ENCODE results near the gene YTHDF1. TPM values are rescaled to one million over a fixed set of nuclear protein-coding genes. Genes with fewer than 3 reads are reported as not detected.

Gene YTHDF1
- total and polyA plus RNA-seq, 2 of the 8 experiments (the other 6 are each of a cell fraction or from before 2014, with no cell fraction given): 32.8 to 66.0 TPM

DNA sequence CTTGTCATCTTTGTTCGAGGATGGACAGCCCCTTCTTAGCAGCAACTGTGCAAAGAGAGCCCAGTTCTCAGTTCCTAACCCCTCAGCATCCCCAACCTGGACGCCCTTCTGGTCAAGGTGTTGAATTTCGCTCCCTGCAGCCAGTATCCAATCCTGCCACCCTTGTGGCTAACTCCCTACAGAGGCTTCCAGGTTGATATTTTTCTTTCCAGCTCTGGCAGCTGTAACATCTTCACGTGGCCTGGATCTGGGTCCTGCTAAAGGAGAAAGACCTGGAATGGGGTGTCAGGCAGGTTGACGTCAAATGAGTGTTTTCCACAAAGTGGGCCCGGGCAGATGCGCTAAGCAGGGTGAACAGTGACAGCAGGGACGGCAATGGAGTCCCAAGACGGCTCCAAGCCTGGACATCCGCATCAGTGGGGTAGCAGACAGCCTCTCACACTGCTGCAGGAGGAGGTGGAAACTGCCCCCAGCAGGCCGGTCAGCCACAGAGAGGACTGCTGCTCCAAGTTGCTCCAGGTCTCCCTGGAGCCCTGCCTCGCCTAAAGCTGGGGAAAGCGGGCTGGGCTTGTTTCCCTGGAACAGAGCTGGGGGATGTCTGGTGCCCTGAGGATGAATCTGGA is 1.0 kb upstream of the YTHDF1 start (continued):
- TF ChIP-seq, protein P1, sequence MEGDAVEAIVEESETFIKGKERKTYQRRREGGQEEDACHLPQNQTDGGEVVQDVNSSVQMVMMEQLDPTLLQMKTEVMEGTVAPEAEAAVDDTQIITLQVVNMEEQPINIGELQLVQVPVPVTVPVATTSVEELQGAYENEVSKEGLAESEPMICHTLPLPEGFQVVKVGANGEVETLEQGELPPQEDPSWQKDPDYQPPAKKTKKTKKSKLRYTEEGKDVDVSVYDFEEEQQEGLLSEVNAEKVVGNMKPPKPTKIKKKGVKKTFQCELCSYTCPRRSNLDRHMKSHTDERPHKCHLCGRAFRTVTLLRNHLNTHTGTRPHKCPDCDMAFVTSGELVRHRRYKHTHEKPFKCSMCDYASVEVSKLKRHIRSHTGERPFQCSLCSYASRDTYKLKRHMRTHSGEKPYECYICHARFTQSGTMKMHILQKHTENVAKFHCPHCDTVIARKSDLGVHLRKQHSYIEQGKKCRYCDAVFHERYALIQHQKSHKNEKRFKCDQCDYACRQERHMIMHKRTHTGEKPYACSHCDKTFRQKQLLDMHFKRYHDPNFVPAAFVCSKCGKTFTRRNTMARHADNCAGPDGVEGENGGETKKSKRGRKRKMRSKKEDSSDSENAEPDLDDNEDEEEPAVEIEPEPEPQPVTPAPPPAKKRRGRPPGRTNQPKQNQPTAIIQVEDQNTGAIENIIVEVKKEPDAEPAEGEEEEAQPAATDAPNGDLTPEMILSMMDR (IDR thresholded peaks at IDR 0.05; ENCODE audit: control extremely low read depth in 1 of 3, insufficient read depth in 1 of 3, low read depth in 1 of 3, low read length in 3 of 3): peak in 2 of 3 experiments; percentile 4 to 11; a peak in 1 of 4 replicates
- TF ChIP-seq PHF8 (conservative IDR thresholded peaks at IDR 0.05; ENCODE audit: low read depth, low read length) (no peak), ZNF274 (IDR thresholded peaks at IDR 0.05; ENCODE audit: borderline replicate concordance, extremely low read depth, low read length) (no peak), ASH2L (IDR thresholded peaks at IDR 0.05; ENCODE audit: low read length) (no peak), TAF1 (IDR thresholded peaks at IDR 0.05; ENCODE audit: low read depth, low read length) (no peak)

Measured in H1 (cell line).